HepG2 (cell line): ENCODE results near the gene GPR137. TPM values are rescaled to one million over a fixed set of nuclear protein-coding genes. Genes with fewer than 3 reads are reported as not detected.

Experiments used
- ARNTL ChIP-seq: sonication (generic); formaldehyde crosslinking; IDR thresholded peaks from 2 replicates; pipeline ENCODE4 v1.4.0; 2020; ENCODE audit warnings: mild to moderate bottlenecking, missing genetic modification reagents
- CBX5 ChIP-seq: sonication (generic); formaldehyde crosslinking; IDR thresholded peaks from 2 replicates; pipeline ENCODE4 v1.4.0; 2020; ENCODE audit warnings: missing genetic modification reagents, borderline replicate concordance
- HHEX ChIP-seq: IDR thresholded peaks from 2 replicates; pipeline ENCODE4 v1.6.1; 2016; ENCODE audit warnings: control low read depth
- ISX ChIP-seq: sonication (generic); formaldehyde crosslinking; conservative IDR thresholded peaks from 2 replicates; pipeline ENCODE4 v1.5.0; 2020; ENCODE audit warnings: missing genetic modification reagents
- JUNB ChIP-seq: sonication (generic); formaldehyde crosslinking; IDR thresholded peaks from 2 replicates; pipeline ENCODE4 v1.8.0; 2022; ENCODE audit warnings: missing genetic modification reagents, mild to moderate bottlenecking, borderline replicate concordance
- KAT7 ChIP-seq: IDR thresholded peaks from 2 replicates; pipeline ENCODE4 v1.6.1; 2018; ENCODE audit warnings: borderline replicate concordance, missing compliant biosample characterization
- KDM1A ChIP-seq: IDR thresholded peaks from 2 replicates; pipeline ENCODE4 v1.6.1; 2016; ENCODE audit warnings: missing compliant biosample characterization
- KLF16 ChIP-seq, 2 experiments: sonication (generic) in 1 of 2; formaldehyde crosslinking in 1 of 2; IDR thresholded peaks; 2 replicates each; pipeline versions ENCODE4 v1.6.1 to v1.8.0; 2016 to 2023; ENCODE audit warnings: missing genetic modification reagents in 2 of 2, missing compliant biosample characterization in 1 of 2
- KMT2A ChIP-seq: sonication (generic); formaldehyde crosslinking; IDR thresholded peaks from 2 replicates; pipeline ENCODE4 v1.4.0; 2020; ENCODE audit warnings: missing genetic modification reagents
- REXO4 ChIP-seq: sonication (generic); formaldehyde crosslinking; IDR thresholded peaks from 2 replicates; pipeline ENCODE4 v1.8.0; 2022; ENCODE audit warnings: missing genetic modification reagents, mild to moderate bottlenecking, borderline replicate concordance
- SIN3A ChIP-seq: IDR thresholded peaks from 2 replicates; pipeline ENCODE4 v1.6.1; 2011; ENCODE audit warnings: low read depth, mild to moderate bottlenecking, control low read depth, low read length, borderline replicate concordance
- SPEN ChIP-seq: sonication (generic); formaldehyde crosslinking; IDR thresholded peaks from 2 replicates; pipeline ENCODE4 v1.5.1; 2020; ENCODE audit warnings: low read depth, mild to moderate bottlenecking, missing genetic modification reagents
- TCF7 ChIP-seq: sonication (generic); IDR thresholded peaks from 2 replicates; pipeline ENCODE4 v1.6.1; 2016; ENCODE audit warnings: antibody characterized with exemption, low read depth
- YY1 ChIP-seq: IDR thresholded peaks from 2 replicates; pipeline ENCODE4 v1.6.1; 2011; ENCODE audit warnings: low read length, low read depth, moderate library complexity, mild to moderate bottlenecking; ENCODE audit not compliant: insufficient read depth, insufficient replicate concordance
- ZMAT3 ChIP-seq: sonication (generic); formaldehyde crosslinking; conservative IDR thresholded peaks from 2 replicates; pipeline ENCODE4 v1.7.0; 2021; ENCODE audit warnings: missing genetic modification reagents
- ZNF326 ChIP-seq: sonication (generic); formaldehyde crosslinking; IDR thresholded peaks from 2 replicates; pipeline ENCODE4 v1.4.0; 2020; ENCODE audit warnings: missing genetic modification reagents, borderline replicate concordance
- ZNF563 ChIP-seq: sonication (generic); formaldehyde crosslinking; IDR thresholded peaks from 2 replicates; pipeline ENCODE4 v1.8.0; 2022; ENCODE audit warnings: mild to moderate bottlenecking, moderate library complexity, missing genetic modification reagents
- ZNF75D ChIP-seq: sonication (generic); formaldehyde crosslinking; IDR thresholded peaks from 2 replicates; pipeline ENCODE4 v1.8.1; 2023; ENCODE audit warnings: missing genetic modification reagents, mild to moderate bottlenecking, borderline replicate concordance
- ZNF776 ChIP-seq: sonication (generic); formaldehyde crosslinking; IDR thresholded peaks from 2 replicates; pipeline ENCODE4 v1.4.0; 2020; ENCODE audit warnings: mild to moderate bottlenecking, missing genetic modification reagents
- polyA plus RNA-seq, 8 experiments: library from polyadenylated mRNA; depleted of rRNA in 3 of 8; stranded (reverse) in 7 of 8; unstranded in 1 of 8; fragments of >200 nt; fragmentation: Illumina TruSeq in 4 of 8; extraction: Trizol in 4 of 8; gene quantifications; 2 replicates each; pipeline versions ENCODE4 v1.2.1 to v1.2.3, GENCODE V29; 2011 to 2016; ENCODE audit warnings: low read depth in 4 of 8, missing spikeins in 1 of 8, mixed read lengths in 1 of 8; ENCODE audit not compliant: insufficient read depth in 1 of 8
- total RNA-seq, 5 experiments: library from RNA; depleted of rRNA; stranded (reverse); fragments of >200 nt; fragmentation: Illumina TruSeq; extraction: Trizol; gene quantifications; 2 replicates each; pipeline ENCODE4 v1.2.3, GENCODE V29; 2016; ENCODE audit warnings: low read depth in 1 of 5
- TF ChIP-seq, protein P1 (sequence below): sonication (generic); formaldehyde crosslinking; IDR thresholded peaks from 2 replicates; pipeline ENCODE4 v1.5.1; 2020; ENCODE audit warnings: missing genetic modification reagents, mild to moderate bottlenecking, borderline replicate concordance
- TF ChIP-seq, protein P2 (sequence below): sonication (generic); formaldehyde crosslinking; IDR thresholded peaks from 2 replicates; pipeline ENCODE4 v1.5.1; 2020; ENCODE audit warnings: mild to moderate bottlenecking, missing genetic modification reagents, moderate library complexity
- TF ChIP-seq, protein P3 (sequence below): sonication (generic); formaldehyde crosslinking; IDR thresholded peaks from 2 replicates; pipeline ENCODE4 v1.4.0; 2020; ENCODE audit warnings: missing genetic modification reagents
- TF ChIP-seq, protein P4 (sequence below): sonication (generic); formaldehyde crosslinking; IDR thresholded peaks from 2 replicates; pipeline ENCODE4 v1.8.1; 2022; ENCODE audit warnings: mild to moderate bottlenecking, missing genetic modification reagents
- TF ChIP-seq, protein P5 (sequence below): sonication (generic); formaldehyde crosslinking; IDR thresholded peaks from 2 replicates; pipeline ENCODE4 v1.8.0; 2022; ENCODE audit warnings: missing genetic modification reagents, mild to moderate bottlenecking, inconsistent platforms, borderline replicate concordance

Gene GPR137
- total and polyA plus RNA-seq, 2 of the 13 experiments (the other 11 are each of a cell fraction or from before 2014, with no cell fraction given) = 8.5 to 13.2 TPM

DNA sequence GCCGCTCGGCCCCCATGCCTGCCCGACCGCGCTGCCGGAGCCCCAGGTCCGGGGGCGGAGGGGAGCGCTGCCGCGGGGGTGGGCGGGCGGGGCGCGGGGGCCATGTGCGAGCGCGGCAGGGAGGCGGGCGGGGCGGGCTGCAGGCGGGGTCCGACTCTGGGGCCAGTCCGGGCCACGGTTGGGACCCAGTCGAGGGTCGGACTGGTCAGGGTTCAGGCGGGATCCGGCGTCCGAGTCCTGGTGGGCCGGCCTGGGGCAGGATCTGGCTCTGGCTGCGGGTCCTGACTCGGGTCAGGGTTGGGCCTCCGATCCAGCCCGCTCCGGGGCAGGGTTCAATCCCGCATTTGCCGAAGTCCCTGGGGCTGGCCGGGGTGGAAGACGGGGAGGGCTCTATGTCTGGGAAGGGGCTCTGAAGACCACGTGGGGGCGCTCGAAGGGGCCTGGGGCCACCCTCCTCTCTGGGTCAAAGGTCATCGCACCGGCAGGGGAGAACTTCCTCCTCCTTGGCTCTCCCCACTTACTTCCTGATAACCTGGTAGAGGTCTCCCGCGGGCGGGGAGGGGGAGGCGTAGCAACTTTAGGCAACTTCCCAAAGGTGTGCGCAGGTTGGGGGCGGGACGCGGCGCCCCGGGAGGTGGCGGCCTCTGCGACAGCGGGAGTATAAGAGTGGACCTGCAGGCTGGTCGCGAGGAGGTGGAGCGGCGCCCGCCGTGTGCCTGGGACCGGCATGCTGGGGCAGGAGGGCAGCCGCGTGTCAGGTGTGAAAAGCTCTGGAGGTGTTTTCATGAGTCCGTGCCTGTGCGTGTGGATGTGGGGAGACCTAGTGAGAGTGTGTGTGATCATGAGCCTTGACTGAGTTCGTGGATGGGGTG is 20.3 kb downstream of the GPR137 start (continued):
- TF ChIP-seq SPEN (no peak), YY1 (peak; percentile 36), ISX (CRISPR knock-in tag) (no peak), KLF16 (CRISPR knock-in tag; IDR thresholded peaks at IDR 0.05) (peak in 1 of 2 experiments; percentile 58; a peak in 1 of 4 replicates), ZNF326 (CRISPR knock-in tag) (no peak), ZNF776 (CRISPR knock-in tag) (peak; percentile 48; the same call in 1 of the 2 replicates), HHEX (CRISPR knock-in tag) (no peak), ARNTL (no peak), ZMAT3 (CRISPR knock-in tag) (no peak), KMT2A (peak; percentile 35; the same call in 1 of the 2 replicates), REXO4 (CRISPR knock-in tag) (no peak), KDM1A (no peak), ZNF563 (CRISPR knock-in tag) (no peak), ZNF75D (CRISPR knock-in tag) (no peak), SIN3A (no peak), JUNB (no peak), TCF7 (no peak), CBX5 (CRISPR knock-in tag) (peak; percentile 69; the same call in 1 of the 2 replicates), KAT7 (no peak)
- TF ChIP-seq, protein P1, sequence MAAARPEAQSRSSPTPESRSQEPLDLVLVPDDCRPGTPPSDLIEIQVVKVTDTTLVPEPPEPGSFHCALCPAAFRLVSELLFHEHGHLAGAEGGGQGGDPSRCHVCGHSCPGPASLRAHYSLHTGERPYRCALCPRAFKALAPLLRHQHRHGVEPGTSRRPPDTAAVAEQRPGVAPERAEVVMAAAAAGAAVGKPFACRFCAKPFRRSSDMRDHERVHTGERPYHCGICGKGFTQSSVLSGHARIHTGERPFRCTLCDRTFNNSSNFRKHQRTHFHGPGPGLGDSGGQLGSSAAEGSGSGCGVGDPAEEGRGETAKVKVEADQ (CRISPR knock-in tag) = no peak
- TF ChIP-seq, protein P2, sequence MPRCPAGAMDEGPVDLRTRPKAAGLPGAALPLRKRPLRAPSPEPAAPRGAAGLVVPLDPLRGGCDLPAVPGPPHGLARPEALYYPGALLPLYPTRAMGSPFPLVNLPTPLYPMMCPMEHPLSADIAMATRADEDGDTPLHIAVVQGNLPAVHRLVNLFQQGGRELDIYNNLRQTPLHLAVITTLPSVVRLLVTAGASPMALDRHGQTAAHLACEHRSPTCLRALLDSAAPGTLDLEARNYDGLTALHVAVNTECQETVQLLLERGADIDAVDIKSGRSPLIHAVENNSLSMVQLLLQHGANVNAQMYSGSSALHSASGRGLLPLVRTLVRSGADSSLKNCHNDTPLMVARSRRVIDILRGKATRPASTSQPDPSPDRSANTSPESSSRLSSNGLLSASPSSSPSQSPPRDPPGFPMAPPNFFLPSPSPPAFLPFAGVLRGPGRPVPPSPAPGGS (CRISPR knock-in tag) = peak; percentile 68; the same call in 1 of the 2 replicates
- TF ChIP-seq, protein P3, sequence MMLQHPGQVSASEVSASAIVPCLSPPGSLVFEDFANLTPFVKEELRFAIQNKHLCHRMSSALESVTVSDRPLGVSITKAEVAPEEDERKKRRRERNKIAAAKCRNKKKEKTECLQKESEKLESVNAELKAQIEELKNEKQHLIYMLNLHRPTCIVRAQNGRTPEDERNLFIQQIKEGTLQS (CRISPR knock-in tag) = no peak
- TF ChIP-seq, protein P4, sequence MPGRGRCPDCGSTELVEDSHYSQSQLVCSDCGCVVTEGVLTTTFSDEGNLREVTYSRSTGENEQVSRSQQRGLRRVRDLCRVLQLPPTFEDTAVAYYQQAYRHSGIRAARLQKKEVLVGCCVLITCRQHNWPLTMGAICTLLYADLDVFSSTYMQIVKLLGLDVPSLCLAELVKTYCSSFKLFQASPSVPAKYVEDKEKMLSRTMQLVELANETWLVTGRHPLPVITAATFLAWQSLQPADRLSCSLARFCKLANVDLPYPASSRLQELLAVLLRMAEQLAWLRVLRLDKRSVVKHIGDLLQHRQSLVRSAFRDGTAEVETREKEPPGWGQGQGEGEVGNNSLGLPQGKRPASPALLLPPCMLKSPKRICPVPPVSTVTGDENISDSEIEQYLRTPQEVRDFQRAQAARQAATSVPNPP = no peak
- TF ChIP-seq, protein P5, sequence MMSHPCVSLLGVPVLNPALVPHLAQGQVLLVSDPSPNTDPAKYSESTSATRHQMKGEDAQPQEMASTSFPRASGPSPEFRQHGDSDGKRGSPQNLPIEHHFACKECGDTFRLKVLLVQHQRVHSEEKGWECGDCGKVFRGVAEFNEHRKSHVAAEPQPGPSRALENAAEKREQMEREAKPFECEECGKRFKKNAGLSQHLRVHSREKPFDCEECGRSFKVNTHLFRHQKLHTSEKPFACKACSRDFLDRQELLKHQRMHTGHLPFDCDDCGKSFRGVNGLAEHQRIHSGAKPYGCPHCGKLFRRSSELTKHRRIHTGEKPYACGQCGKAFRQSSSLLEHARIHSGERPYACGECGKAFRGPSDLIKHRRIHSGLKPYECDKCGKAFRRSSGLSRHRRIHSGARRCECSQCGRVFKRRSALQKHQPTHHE (CRISPR knock-in tag) = peak; percentile 53; the same call in 1 of the 2 replicates
